ENCODE results near the gene VN1R5.

GRCh38 chr1:247287460-247287859 is 31.6 kb downstream of the VN1R5 start:
- no peak for TF ChIP-seq ZNF138 (CRISPR knock-in tag; IDR thresholded peaks at IDR 0.05; ENCODE audit: low read depth)
- peak; percentile 42 for TF ChIP-seq CTCF (CRISPR knock-in tag; IDR thresholded peaks at IDR 0.05)
- no peak for TF ChIP-seq FOXP1 (IDR thresholded peaks at IDR 0.05)
- TF ChIP-seq FOXP1 (CRISPR knock-in tag; IDR thresholded peaks at IDR 0.05): no peak
- no peak for TF ChIP-seq GZF1 (CRISPR knock-in tag; IDR thresholded peaks at IDR 0.05)
